ENCODE data around the gene NCKAP1. TPM values are rescaled to one million over a fixed set of nuclear protein-coding genes. Genes with fewer than 3 reads are reported as not detected.

The NCKAP1 gene
- total RNA-seq, result 83.0 TPM

GRCh38 chr2:183038341-183039300, at the start of gene NCKAP1:
Gene NCKAP1, minus strand, starts transcription at chr2:183038457. Its CDS starts 358 bp downstream, at chr2:183038099.
- Histone ChIP-seq H3K4me3 (ENCODE audit: low read length in 3 of 3) (peak within 1 kb of the TSS; percentile 77 to 92 (median 84)), H3K9me3 (ENCODE audit: control insufficient read depth in 3 of 3, low read length in 3 of 3) (no peaks in the 10 kb centered on the region), H3K27me3 (ENCODE audit: control insufficient read depth in 3 of 3, insufficient read depth in 3 of 3, low read length in 3 of 3) (no peaks in the 10 kb centered on the region), H3K27ac (ENCODE audit: low read depth, low read length) (peak within 1 kb of the TSS; percentile 94), H3K4me1 (ENCODE audit: control insufficient read depth in 3 of 3, insufficient read depth in 3 of 3, low read length in 3 of 3) (peaks cover 14 to 26% (median 17%) of the 10 kb centered on the region in 3 donors), H3K9ac (ENCODE audit: low read depth in 1 of 3, low read length in 3 of 3) (peak within 1 kb of the TSS; percentile 87 to 92 (median 88)), H3K36me3 (ENCODE audit: control insufficient read depth in 3 of 3, insufficient read depth in 3 of 3, low read length in 3 of 3) (no peaks in the 10 kb centered on the region)

- Histone ChIP-seq H3K36me3 (ENCODE audit: control insufficient read depth in 3 of 3, insufficient read depth in 3 of 3, low read length in 3 of 3) (peaks cover 0 to 2% (median 0%) of the 10 kb centered on the region in 3 donors), H3K27ac (ENCODE audit: low read depth, low read length) (no peak overlapping the region), H3K9me3 (ENCODE audit: control insufficient read depth in 3 of 3, low read length in 3 of 3) (no peaks in the 10 kb centered on the region), H3K27me3 (ENCODE audit: control insufficient read depth in 3 of 3, insufficient read depth in 3 of 3, low read length in 3 of 3) (no peaks in the 10 kb centered on the region), H3K4me1 (ENCODE audit: control insufficient read depth in 3 of 3, insufficient read depth in 3 of 3, low read length in 3 of 3) (no peaks in the 10 kb centered on the region), H3K9ac (ENCODE audit: low read depth in 1 of 3, low read length in 3 of 3) (no peak overlapping the region), H3K4me3 (ENCODE audit: low read length in 3 of 3) (no peak overlapping the region)
These were observed 43.7 kb upstream of the NCKAP1 start for GRCh38 chr2:183081911-183082310.

- peak overlapping the region; percentile 78 for H3K27ac ChIP-seq (ENCODE audit: low read depth, low read length)
- H3K27me3 ChIP-seq (ENCODE audit: control insufficient read depth in 3 of 3, insufficient read depth in 3 of 3, low read length in 3 of 3), result no peaks in the 10 kb centered on the region
- no peaks in the 10 kb centered on the region for H3K36me3 ChIP-seq (ENCODE audit: control insufficient read depth in 3 of 3, insufficient read depth in 3 of 3, low read length in 3 of 3)
- peak overlapping the region; percentile 74 to 85 (median 83) for H3K9ac ChIP-seq (ENCODE audit: low read depth in 1 of 3, low read length in 3 of 3)
- peak overlapping the region; percentile 88 to 95 (median 94) for H3K4me3 ChIP-seq (ENCODE audit: low read length in 3 of 3)
- no peaks in the 10 kb centered on the region for H3K4me1 ChIP-seq (ENCODE audit: control insufficient read depth in 3 of 3, insufficient read depth in 3 of 3, low read length in 3 of 3)
- no peaks in the 10 kb centered on the region for H3K9me3 ChIP-seq (ENCODE audit: control insufficient read depth in 3 of 3, low read length in 3 of 3)
These were observed 41.0 kb upstream of the NCKAP1 start for GRCh38 chr2:183079139-183079775.

- Histone ChIP-seq H3K9ac (ENCODE audit: low read depth in 1 of 3, low read length in 3 of 3) (peak within 1 kb of the TSS; percentile 74 to 85 (median 83)), H3K27ac (ENCODE audit: low read depth, low read length) (peak within 1 kb of the TSS; percentile 78), H3K27me3 (ENCODE audit: control insufficient read depth in 3 of 3, insufficient read depth in 3 of 3, low read length in 3 of 3) (no peaks in the 10 kb centered on the region), H3K9me3 (ENCODE audit: control insufficient read depth in 3 of 3, low read length in 3 of 3) (no peaks in the 10 kb centered on the region), H3K4me3 (ENCODE audit: low read length in 3 of 3) (peak within 1 kb of the TSS; percentile 88 to 95 (median 94)), H3K4me1 (ENCODE audit: control insufficient read depth in 3 of 3, insufficient read depth in 3 of 3, low read length in 3 of 3) (no peaks in the 10 kb centered on the region), H3K36me3 (ENCODE audit: control insufficient read depth in 3 of 3, insufficient read depth in 3 of 3, low read length in 3 of 3) (no peaks in the 10 kb centered on the region)
These were observed 40.3 kb upstream of the NCKAP1 start, which contains the start of gene DUSP19 for GRCh38 chr2:183078464-183079138. Gene DUSP19, plus strand, starts transcription at chr2:183078747. Its CDS starts 187 bp downstream, at chr2:183078934.

- Histone ChIP-seq H3K9me3 (ENCODE audit: control insufficient read depth in 3 of 3, low read length in 3 of 3) (no peaks in the 10 kb centered on the region), H3K4me1 (ENCODE audit: control insufficient read depth in 3 of 3, insufficient read depth in 3 of 3, low read length in 3 of 3) (no peaks in the 10 kb centered on the region), H3K27me3 (ENCODE audit: control insufficient read depth in 3 of 3, insufficient read depth in 3 of 3, low read length in 3 of 3) (no peaks in the 10 kb centered on the region), H3K27ac (ENCODE audit: low read depth, low read length) (peak overlapping the region; percentile 78), H3K36me3 (ENCODE audit: control insufficient read depth in 3 of 3, insufficient read depth in 3 of 3, low read length in 3 of 3) (no peaks in the 10 kb centered on the region), H3K9ac (ENCODE audit: low read depth in 1 of 3, low read length in 3 of 3) (peak overlapping the region; percentile 74 to 85 (median 83)), H3K4me3 (ENCODE audit: low read length in 3 of 3) (peak overlapping the region; percentile 88 to 95 (median 94))
These were observed 39.9 kb upstream of the NCKAP1 start for GRCh38 chr2:183078163-183078463.

- Histone ChIP-seq H3K4me1 (ENCODE audit: control insufficient read depth in 3 of 3, insufficient read depth in 3 of 3, low read length in 3 of 3) (no peaks in the 10 kb centered on the region), H3K4me3 (ENCODE audit: low read length in 3 of 3) (no peak overlapping the region), H3K27me3 (ENCODE audit: control insufficient read depth in 3 of 3, insufficient read depth in 3 of 3, low read length in 3 of 3) (peaks cover 0 to 4% (median 4%) of the 10 kb centered on the region in 3 donors), H3K9me3 (ENCODE audit: control insufficient read depth in 3 of 3, low read length in 3 of 3) (peaks cover 0 to 2% (median 0%) of the 10 kb centered on the region in 3 donors), H3K36me3 (ENCODE audit: control insufficient read depth in 3 of 3, insufficient read depth in 3 of 3, low read length in 3 of 3) (no peaks in the 10 kb centered on the region), H3K27ac (ENCODE audit: low read depth, low read length) (no peak overlapping the region), H3K9ac (ENCODE audit: low read depth in 1 of 3, low read length in 3 of 3) (no peak overlapping the region)
These were observed 33.9 kb upstream of the NCKAP1 start for GRCh38 chr2:183072177-183072576.

- H3K9me3 ChIP-seq (ENCODE audit: control insufficient read depth in 3 of 3, low read length in 3 of 3), result peaks cover 0 to 2% (median 0%) of the 10 kb centered on the region in 3 donors
- no peaks in the 10 kb centered on the region for H3K36me3 ChIP-seq (ENCODE audit: control insufficient read depth in 3 of 3, insufficient read depth in 3 of 3, low read length in 3 of 3)
- no peak overlapping the region for H3K27ac ChIP-seq (ENCODE audit: low read depth, low read length)
- no peak overlapping the region for H3K4me3 ChIP-seq (ENCODE audit: low read length in 3 of 3)
- H3K4me1 ChIP-seq (ENCODE audit: control insufficient read depth in 3 of 3, insufficient read depth in 3 of 3, low read length in 3 of 3), result no peaks in the 10 kb centered on the region
- peaks cover 0 to 4% (median 4%) of the 10 kb centered on the region in 3 donors for H3K27me3 ChIP-seq (ENCODE audit: control insufficient read depth in 3 of 3, insufficient read depth in 3 of 3, low read length in 3 of 3)
- no peak overlapping the region for H3K9ac ChIP-seq (ENCODE audit: low read depth in 1 of 3, low read length in 3 of 3)
These were observed 32.9 kb upstream of the NCKAP1 start for GRCh38 chr2:183070942-183071844.

GRCh38 chr2:183069174-183069573, 30.9 kb upstream of the NCKAP1 start:
- Histone ChIP-seq H3K4me1 (ENCODE audit: control insufficient read depth in 3 of 3, insufficient read depth in 3 of 3, low read length in 3 of 3) (no peaks in the 10 kb centered on the region), H3K9me3 (ENCODE audit: control insufficient read depth in 3 of 3, low read length in 3 of 3) (peaks cover 0 to 2% (median 0%) of the 10 kb centered on the region in 3 donors), H3K9ac (ENCODE audit: low read depth in 1 of 3, low read length in 3 of 3) (no peak overlapping the region), H3K27ac (ENCODE audit: low read depth, low read length) (no peak overlapping the region), H3K4me3 (ENCODE audit: low read length in 3 of 3) (no peak overlapping the region), H3K27me3 (ENCODE audit: control insufficient read depth in 3 of 3, insufficient read depth in 3 of 3, low read length in 3 of 3) (peaks cover 0 to 4% (median 4%) of the 10 kb centered on the region in 3 donors), H3K36me3 (ENCODE audit: control insufficient read depth in 3 of 3, insufficient read depth in 3 of 3, low read length in 3 of 3) (no peaks in the 10 kb centered on the region)

- no peak overlapping the region for H3K9ac ChIP-seq (ENCODE audit: low read depth in 1 of 3, low read length in 3 of 3)
- peaks cover 0 to 4% (median 4%) of the 10 kb centered on the region in 3 donors for H3K27me3 ChIP-seq (ENCODE audit: control insufficient read depth in 3 of 3, insufficient read depth in 3 of 3, low read length in 3 of 3)
- H3K4me3 ChIP-seq (ENCODE audit: low read length in 3 of 3), result no peak overlapping the region
- H3K27ac ChIP-seq (ENCODE audit: low read depth, low read length), result no peak overlapping the region
- no peaks in the 10 kb centered on the region for H3K4me1 ChIP-seq (ENCODE audit: control insufficient read depth in 3 of 3, insufficient read depth in 3 of 3, low read length in 3 of 3)
- peaks cover 0 to 2% (median 0%) of the 10 kb centered on the region in 3 donors for H3K9me3 ChIP-seq (ENCODE audit: control insufficient read depth in 3 of 3, low read length in 3 of 3)
- no peaks in the 10 kb centered on the region for H3K36me3 ChIP-seq (ENCODE audit: control insufficient read depth in 3 of 3, insufficient read depth in 3 of 3, low read length in 3 of 3)
These were observed 30.3 kb upstream of the NCKAP1 start for GRCh38 chr2:183068561-183068960.
